WTC11 (cell line): ENCODE measurements around the gene MACC1.

ENCODE experiments used
- CTCF ChIP-seq: fragments of 200-600 bp; IDR thresholded peaks from 2 replicates; pipeline ENCODE4 v1.8.0; 2022; ENCODE audit warnings: antibody characterized with exemption
- MAX ChIP-seq: sonication (generic); formaldehyde crosslinking; IDR thresholded peaks from 2 replicates; pipeline ENCODE4 v1.8.0; 2022; ENCODE audit warnings: mild to moderate bottlenecking, missing genetic modification reagents
- MXD4 ChIP-seq: fragments of 250-450 bp; sonication (Bioruptor Pico); IDR thresholded peaks from 2 replicates; pipeline ENCODE4 v1.8.0; 2021; ENCODE audit warnings: mild to moderate bottlenecking, moderate library complexity, borderline replicate concordance
- ZNF232 ChIP-seq: sonication (generic); formaldehyde crosslinking; IDR thresholded peaks from 2 replicates; pipeline ENCODE4 v1.8.0; 2022; ENCODE audit warnings: mild to moderate bottlenecking, missing genetic modification reagents
- ZSCAN18 ChIP-seq: fragments of 250-450 bp; sonication (Bioruptor Pico); IDR thresholded peaks from 2 replicates; pipeline ENCODE4 v2.1.2; 2022; ENCODE audit warnings: mild to moderate bottlenecking, moderate library complexity

- TF ChIP-seq MXD4 (CRISPR knock-in tag) (no peak), CTCF (no peak), MAX (CRISPR knock-in tag) (no peak), ZNF232 (CRISPR knock-in tag) (no peak), ZSCAN18 (CRISPR knock-in tag) (no peak)
These were observed 15.8 kb downstream of the MACC1 start for GRCh38 chr7:20201380-20201779.
